ENCODE measurements around the gene CPNE4. TPM values are rescaled to one million over a fixed set of nuclear protein-coding genes. Genes with fewer than 3 reads are reported as not detected.

CPNE4 gene
- total RNA-seq, 1 experiment from 2014 or later = 5.7 TPM

DNA sequence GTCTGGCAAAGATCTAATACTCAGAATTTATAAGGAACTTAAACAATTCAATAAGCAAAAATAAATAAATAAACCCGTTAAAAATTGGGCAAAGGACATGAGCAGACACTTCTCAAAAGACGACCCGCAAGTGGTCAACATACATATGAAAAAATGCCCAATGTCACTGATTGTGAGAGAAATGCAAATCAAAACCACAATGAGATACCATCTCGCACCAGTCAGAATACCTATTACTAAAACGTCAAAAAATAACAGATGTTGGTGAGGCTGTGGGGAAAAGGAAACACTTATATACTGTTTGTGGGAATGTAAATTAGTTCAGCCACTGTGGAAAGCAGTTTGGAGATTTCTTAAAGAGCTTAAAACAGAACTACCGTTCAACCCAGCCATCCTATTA lies 344.0 kb downstream of the CPNE4 start:
- H3K9me3 ChIP-seq (ENCODE audit: low read depth, low read length, poor library complexity, severe bottlenecking) = no peaks in the 10 kb centered on the region
- H3K27me3 ChIP-seq (replicated peaks; ENCODE audit: insufficient read depth, low read depth, low read length, poor library complexity) = no peaks in the 10 kb centered on the region
- no peak for TF ChIP-seq EZH2 (IDR thresholded peaks at IDR 0.05; ENCODE audit: borderline replicate concordance, low read depth, low read length, poor library complexity, severe bottlenecking)
- TF ChIP-seq, protein P1, sequence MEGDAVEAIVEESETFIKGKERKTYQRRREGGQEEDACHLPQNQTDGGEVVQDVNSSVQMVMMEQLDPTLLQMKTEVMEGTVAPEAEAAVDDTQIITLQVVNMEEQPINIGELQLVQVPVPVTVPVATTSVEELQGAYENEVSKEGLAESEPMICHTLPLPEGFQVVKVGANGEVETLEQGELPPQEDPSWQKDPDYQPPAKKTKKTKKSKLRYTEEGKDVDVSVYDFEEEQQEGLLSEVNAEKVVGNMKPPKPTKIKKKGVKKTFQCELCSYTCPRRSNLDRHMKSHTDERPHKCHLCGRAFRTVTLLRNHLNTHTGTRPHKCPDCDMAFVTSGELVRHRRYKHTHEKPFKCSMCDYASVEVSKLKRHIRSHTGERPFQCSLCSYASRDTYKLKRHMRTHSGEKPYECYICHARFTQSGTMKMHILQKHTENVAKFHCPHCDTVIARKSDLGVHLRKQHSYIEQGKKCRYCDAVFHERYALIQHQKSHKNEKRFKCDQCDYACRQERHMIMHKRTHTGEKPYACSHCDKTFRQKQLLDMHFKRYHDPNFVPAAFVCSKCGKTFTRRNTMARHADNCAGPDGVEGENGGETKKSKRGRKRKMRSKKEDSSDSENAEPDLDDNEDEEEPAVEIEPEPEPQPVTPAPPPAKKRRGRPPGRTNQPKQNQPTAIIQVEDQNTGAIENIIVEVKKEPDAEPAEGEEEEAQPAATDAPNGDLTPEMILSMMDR (conservative IDR thresholded peaks at IDR 0.05; ENCODE audit: low read depth, low read length) = no peak
- intact Hi-C loops (cut with micrococcal nuclease; ENCODE audit: unreplicated experiment) = no loop called here
- CTCF ChIA-PET = no interaction called here
- H3K27ac ChIP-seq (ENCODE audit: low read depth, low read length, poor library complexity, severe bottlenecking) = no peak overlapping the region
- no peak overlapping the region for H3K4me3 ChIP-seq (ENCODE audit: low read depth, low read length, poor library complexity, severe bottlenecking)
- no TSS peak for BruUV-seq (replicated peaks)
- no peaks in the 10 kb centered on the region for H3K36me3 ChIP-seq (ENCODE audit: insufficient read depth, low read length, poor library complexity, severe bottlenecking)
- no peak for DNase-seq (ENCODE audit: low spot score)
- POLR2A ChIA-PET (ENCODE audit: low non-redundant PET) = no interaction called here
- H3K4me1 ChIP-seq (ENCODE audit: insufficient read depth, low read length, poor library complexity, severe bottlenecking) = no peaks in the 10 kb centered on the region

DNA sequence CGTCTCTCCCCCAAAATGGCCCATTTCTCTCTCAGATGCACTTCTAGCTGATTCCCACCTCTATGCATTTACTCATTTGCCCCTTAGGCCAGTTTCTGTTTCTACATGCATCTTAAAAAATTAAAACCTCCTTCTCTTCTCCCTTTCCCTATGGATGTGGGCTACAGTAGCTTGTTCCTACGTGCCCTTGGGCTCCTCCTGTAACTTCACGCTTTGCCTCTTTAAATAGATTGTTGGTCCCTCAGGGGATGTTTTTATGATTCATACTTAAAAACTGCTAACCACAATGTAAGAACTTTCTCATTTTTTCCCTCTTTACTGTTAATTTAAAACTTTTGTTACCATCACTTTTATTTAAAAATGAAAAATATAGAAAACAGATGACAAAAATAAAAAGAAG lies 346.4 kb downstream of the CPNE4 start:
- ChIA-PET POLR2A (ENCODE audit: low non-redundant PET) (interaction anchor here (0.6 kb wide), 1 partner anchor 86 kb away, joined by 4 read pairs; no protein-coding TSS in a partner anchor), CTCF (no interaction called here)
- TF ChIP-seq, protein P1 (conservative IDR thresholded peaks at IDR 0.05; ENCODE audit: low read depth, low read length) = no peak
- TF ChIP-seq EZH2 (IDR thresholded peaks at IDR 0.05; ENCODE audit: borderline replicate concordance, low read depth, low read length, poor library complexity, severe bottlenecking) = no peak
- BruUV-seq (replicated peaks) = no TSS peak
- Histone ChIP-seq H3K36me3 (ENCODE audit: insufficient read depth, low read length, poor library complexity, severe bottlenecking) (no peaks in the 10 kb centered on the region), H3K27ac (ENCODE audit: low read depth, low read length, poor library complexity, severe bottlenecking) (no peak overlapping the region), H3K4me3 (ENCODE audit: low read depth, low read length, poor library complexity, severe bottlenecking) (no peak overlapping the region), H3K27me3 (replicated peaks; ENCODE audit: insufficient read depth, low read depth, low read length, poor library complexity) (no peaks in the 10 kb centered on the region), H3K9me3 (ENCODE audit: low read depth, low read length, poor library complexity, severe bottlenecking) (no peaks in the 10 kb centered on the region), H3K4me1 (ENCODE audit: insufficient read depth, low read length, poor library complexity, severe bottlenecking) (no peaks in the 10 kb centered on the region)
- intact Hi-C loops (cut with micrococcal nuclease; ENCODE audit: unreplicated experiment) = no loop called here
- DNase-seq (ENCODE audit: low spot score) = no peak

GRCh38 chr3:131669600-131669999 lies 365.2 kb downstream of the CPNE4 start:
- Histone ChIP-seq H3K27ac (ENCODE audit: low read depth, low read length, poor library complexity, severe bottlenecking) (no peak overlapping the region), H3K4me1 (ENCODE audit: insufficient read depth, low read length, poor library complexity, severe bottlenecking) (no peaks in the 10 kb centered on the region), H3K4me3 (ENCODE audit: low read depth, low read length, poor library complexity, severe bottlenecking) (no peak overlapping the region), H3K36me3 (ENCODE audit: insufficient read depth, low read length, poor library complexity, severe bottlenecking) (no peaks in the 10 kb centered on the region), H3K9me3 (ENCODE audit: low read depth, low read length, poor library complexity, severe bottlenecking) (no peaks in the 10 kb centered on the region), H3K27me3 (replicated peaks; ENCODE audit: insufficient read depth, low read depth, low read length, poor library complexity) (peaks cover 4% of the 10 kb centered on the region)
- BruUV-seq (replicated peaks) = no TSS peak
- no peak for TF ChIP-seq EZH2 (IDR thresholded peaks at IDR 0.05; ENCODE audit: borderline replicate concordance, low read depth, low read length, poor library complexity, severe bottlenecking)
- TF ChIP-seq, protein P1 (conservative IDR thresholded peaks at IDR 0.05; ENCODE audit: low read depth, low read length) = no peak
- no peak for DNase-seq (ENCODE audit: low spot score)
- ChIA-PET CTCF (no interaction called here), POLR2A (ENCODE audit: low non-redundant PET) (no interaction called here)
- intact Hi-C loops (cut with micrococcal nuclease; ENCODE audit: unreplicated experiment) = no loop called here

Measured in A673 (cell line).